K562 (cell line): ENCODE data around the gene KCNJ10. TPM values are rescaled to one million over a fixed set of nuclear protein-coding genes. Genes with fewer than 3 reads are reported as not detected.
A peak's percentile ranks its signal among the peaks of the same experiment; 100 is the strongest.

Experiments used
- ATAC-seq: fragments of 200-7000 bp; cut with Tn5 transposase; 3 replicates; pipeline ENCODE4 v1.9.1; 2020; ENCODE audit warnings: moderate library complexity
- BruUV-seq: library from RNA; stranded (reverse); fragments of 400-500 nt; replicated peaks from 2 replicates; lab custom pipeline; 2021; lab: Mats Ljungman, UMichigan
- CTCF ChIA-PET: fragments of 300-600 bp; formaldehyde crosslinking; extraction: SDS; loops from one replicate; lab custom pipeline; 2021; ENCODE audit warnings: low intra/inter-chr PET ratio; lab: Yijun Ruan, JAX
- POLR2A ChIA-PET: fragments of 300-600, 350-650 bp; sonication (Branson Sonifier 250); formaldehyde crosslinking; extraction: SDS; loops from one replicate; lab custom pipeline; 2021; ENCODE audit warnings: antibody characterized with exemption, inconsistent platforms; lab: Yijun Ruan, JAX
- DNase-seq, 4 experiments: peaks; one replicate each; pipeline versions ENCODE4 v3.0.0 to v3.0.0-alpha.2; 2011 to 2018; ENCODE audit warnings: low spot score in 3 of 4, mixed read lengths in 3 of 4; ENCODE audit errors: extremely low read depth in 1 of 4
- FAIRE-seq: peaks from 2 replicates; lab custom pipeline; 2011; peaks lifted over from hg19 to GRCh38; lab: Jason Lieb, UNC
- H2AFZ ChIP-seq: 2 replicates; pipeline ENCODE4 v1.6.0; 2011; ENCODE audit warnings: low read depth, low read length, control low read depth, inconsistent platforms
- H3K27ac ChIP-seq: fragments of 200-600 bp; 3 replicates; pipeline ENCODE4 v1.8.0; 2011; ENCODE audit warnings: low read depth, mild to moderate bottlenecking, control low read depth, inconsistent platforms, low read length, moderate library complexity, mixed read lengths; ENCODE audit errors: extremely low read depth
- H3K27me3 ChIP-seq, 2 experiments: fragments of 300-600 bp in 1 of 2; 2 replicates in 1 of 2; 3 replicates in 1 of 2; pipeline versions ENCODE4 v1.6.0 to v1.8.0; 2011; ENCODE audit warnings: inconsistent platforms in 2 of 2, low read length in 2 of 2, mild to moderate bottlenecking in 1 of 2, mixed read lengths in 1 of 2, moderate library complexity in 1 of 2; ENCODE audit not compliant: control insufficient read depth in 2 of 2, insufficient read depth in 2 of 2
- H3K36me3 ChIP-seq: fragments of 300-600 bp; 3 replicates; pipeline ENCODE4 v1.8.0; 2011; ENCODE audit warnings: mild to moderate bottlenecking, low read length, inconsistent platforms; ENCODE audit not compliant: control insufficient read depth, insufficient read depth
- H3K4me1 ChIP-seq, 2 experiments: fragments of 200-600 bp in 1 of 2; replicated peaks in 1 of 2; 2 replicates in 1 of 2; 3 replicates in 1 of 2; pipeline versions ENCODE4 v1.5.1 to v1.8.0; 2011; ENCODE audit warnings: inconsistent platforms in 2 of 2, low read length in 2 of 2, mild to moderate bottlenecking in 1 of 2, mixed read lengths in 1 of 2, moderate library complexity in 1 of 2; ENCODE audit not compliant: control insufficient read depth in 2 of 2, insufficient read depth in 2 of 2
- H3K4me2 ChIP-seq: 2 replicates; pipeline ENCODE4 v1.6.1; 2011; ENCODE audit warnings: low read length, control low read depth, inconsistent platforms, mixed read lengths; ENCODE audit not compliant: insufficient read depth
- H3K4me3 ChIP-seq: fragments of 200-600 bp; sonication (generic), shearing (Covaris generic); 2 replicates; pipeline ENCODE4 v1.5.1; 2016; ENCODE audit warnings: control low read depth, inconsistent platforms
- H3K79me2 ChIP-seq: fragments of 200-600 bp; 3 replicates; pipeline ENCODE4 v1.8.0; 2011; ENCODE audit warnings: low read length, inconsistent platforms; ENCODE audit not compliant: control insufficient read depth, insufficient read depth
- H3K9ac ChIP-seq, 2 experiments: 2 replicates each; pipeline versions ENCODE4 v1.6.0 to v1.6.1; 2011; ENCODE audit warnings: low read depth in 2 of 2, low read length in 2 of 2, control low read depth in 1 of 2, inconsistent platforms in 1 of 2, mild to moderate bottlenecking in 1 of 2, mixed read lengths in 1 of 2; ENCODE audit not compliant: insufficient read depth in 1 of 2
- H3K9me1 ChIP-seq: one replicate; pipeline ENCODE4 v1.6.0; 2011; ENCODE audit warnings: inconsistent platforms, mild to moderate bottlenecking, low read length, moderate library complexity; ENCODE audit not compliant: control insufficient read depth, insufficient read depth
- H3K9me3 ChIP-seq: replicated peaks from 2 replicates; pipeline ENCODE4 v1.5.1; 2011; ENCODE audit warnings: low read depth, low read length, inconsistent platforms; ENCODE audit not compliant: control insufficient read depth, insufficient read depth
- H4K20me1 ChIP-seq: replicated peaks from 2 replicates; pipeline ENCODE4 v1.6.1; 2011; ENCODE audit warnings: low read length, inconsistent platforms, mixed read lengths; ENCODE audit not compliant: control insufficient read depth, insufficient read depth
- CBX3 ChIP-seq, 2 experiments: IDR thresholded peaks; 1 replicate in 1 of 2; 2 replicates in 1 of 2; pipeline ENCODE4 v1.6.1; 2012; ENCODE audit warnings: inconsistent platforms in 2 of 2, low read length in 2 of 2, borderline replicate concordance in 1 of 2, control low read depth in 1 of 2
- LEF1 ChIP-seq: fragments of 450-650 bp; IDR thresholded peaks from 2 replicates; pipeline ENCODE4 v1.6.1; 2016; ENCODE audit warnings: mild to moderate bottlenecking
- ZNF140 ChIP-seq: fragments of 250-450 bp; sonication (Bioruptor Pico); IDR thresholded peaks from 2 replicates; pipeline ENCODE4 v1.8.0; 2021; ENCODE audit warnings: moderate library complexity, mild to moderate bottlenecking, inconsistent platforms
- WGBS: fragments of 100-300 bp; shearing (Covaris generic); methylation state at CpG from one replicate; pipeline ENCODE4 v1.1.6; 2016; ENCODE audit warnings: low coverage, mixed read lengths; ENCODE audit not compliant: insufficient coverage; ENCODE audit errors: missing lambda C conversion rate; 5-methylcytosine and 5-hydroxymethylcytosine counted together
- in situ Hi-C: fragments of 300-500 bp; cut with MboI; formaldehyde crosslinking; loops from 4 replicates; pipeline ENCODE4 v1.15.0; 2018; ENCODE audit warnings: inconsistent platforms, mixed read lengths
- intact Hi-C: fragments of 100-400 bp; cut with micrococcal nuclease; formaldehyde crosslinking; loops from 2 replicates; pipeline ENCODE4 v1.14.2; 2022
- polyA plus RNA-seq, 8 experiments: library from polyadenylated mRNA; depleted of rRNA in 4 of 8; stranded (reverse) in 5 of 8; unstranded in 3 of 8; fragments of >200 nt; fragmentation: Nextera tagmentation in 2 of 8; fragmentation: Illumina TruSeq in 1 of 8; extraction: Ambion mirVana in 2 of 8; extraction: Trizol in 1 of 8; gene quantifications; 2 replicates each; pipeline versions ENCODE4 v1.2.1 to v1.2.3, GENCODE V29; 2011 to 2014; ENCODE audit warnings: inconsistent platforms in 1 of 8, missing spikeins in 1 of 8
- total RNA-seq, 7 experiments: library from RNA; depleted of rRNA in 6 of 7; stranded (reverse); fragments of >200 nt in 6 of 7; fragmentation: Illumina TruSeq in 2 of 7; extraction: Trizol in 2 of 7; gene quantifications; 2 replicates each; pipeline versions ENCODE4 v1.2.1 to v1.2.3, GENCODE V29; 2011 to 2021; ENCODE audit warnings: low replicate concordance in 1 of 7

KCNJ10 gene
- total and polyA plus RNA-seq, 9 of the 15 experiments (the other 6 are each of a cell fraction or from before 2014, with no cell fraction given): 0.06 to 0.11 TPM; not detected in 7

DNA sequence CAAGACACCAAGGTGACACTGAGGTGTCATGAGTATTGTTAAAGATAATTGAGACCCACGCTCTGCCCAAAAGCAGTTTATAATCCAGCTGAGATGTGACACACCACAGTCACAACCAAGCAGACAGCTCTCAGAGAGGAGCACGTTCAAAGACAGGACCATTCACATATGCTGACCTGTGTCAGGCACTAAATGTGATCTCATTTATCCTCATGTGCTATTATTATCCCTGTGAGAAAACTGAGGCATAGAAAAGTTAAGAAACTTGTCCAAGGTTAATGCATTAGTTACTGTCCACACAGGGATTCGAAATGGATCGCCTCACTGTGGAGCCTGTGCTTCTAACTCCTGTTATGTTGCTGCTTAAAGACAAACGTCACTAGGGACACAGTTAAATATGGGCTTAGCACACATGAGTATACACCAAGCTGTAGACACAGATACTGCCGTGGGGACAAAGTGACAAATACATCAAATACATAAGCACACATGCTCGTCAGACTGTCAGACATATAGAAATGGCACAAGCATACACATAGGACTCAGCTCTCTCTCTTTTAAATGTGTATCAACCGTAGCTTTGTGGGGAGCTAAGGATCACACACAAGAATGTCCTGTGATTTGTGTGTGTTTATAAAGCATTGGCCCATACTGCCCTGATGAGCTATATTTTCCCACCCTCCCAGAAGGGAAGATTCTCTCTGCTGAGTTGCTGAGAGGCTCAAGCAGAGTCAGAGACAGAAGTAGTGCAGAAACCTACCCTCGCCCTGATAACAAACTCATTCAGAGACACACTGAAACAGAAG lies 32.0 kb upstream of the KCNJ10 start:
- ATAC-seq (no peak), DNase-seq (no peak), FAIRE-seq (peak; percentile 29)
- BruUV-seq: no TSS peak
- Histone ChIP-seq H3K4me1 (peaks cover 18 to 26% of the 10 kb centered on the region in 2 experiments; a peak in 4 of 5 replicates), H3K4me2 (no peak overlapping the region), H4K20me1 (peaks cover 3% of the 10 kb centered on the region; the same call in 1 of the 2 replicates), H3K27me3 (no peaks in the 10 kb centered on the region), H3K27ac (no peak overlapping the region), H3K9ac (no peak overlapping the region), H2AFZ (peak overlapping the region; percentile 99), H3K36me3 (no peaks in the 10 kb centered on the region), H3K9me3 (no peaks in the 10 kb centered on the region), H3K79me2 (no peaks in the 10 kb centered on the region), H3K9me1 (no peaks in the 10 kb centered on the region), H3K4me3 (no peak overlapping the region)
- in situ Hi-C loops: loop anchor here (10.0 kb wide), 1 partner anchor 273 kb away; no protein-coding TSS in a partner anchor
- TF ChIP-seq ZNF140 (no peak), CBX3 (IDR thresholded peaks at IDR 0.05; ENCODE audit: borderline replicate concordance in 1 of 2, low read length in 2 of 2) (no peak), LEF1 (no peak)
- CTCF ChIA-PET: interaction anchor here (0.9 to 1.5 kb wide), 2 partner anchors 150 to 275 kb away, joined by 4 to 5 read pairs; no protein-coding TSS in a partner anchor
- POLR2A ChIA-PET: interaction anchor here (0.6 to 1.1 kb wide), 3 partner anchors 46 to 297 kb away, joined by 3 to 6 read pairs (median 4); no protein-coding TSS in a partner anchor
- 42% methylated on average over 9 of the region's 9 CpGs for WGBS
- intact Hi-C loops: loop anchor here (1.0 to 2.0 kb wide), 5 partner anchors 61 to 274 kb away; no protein-coding TSS in a partner anchor
